GM12878 (cell line): Measurements from ENCODE around the gene NPM1. TPM values are rescaled to one million over a fixed set of nuclear protein-coding genes. Genes with fewer than 3 reads are reported as not detected.

ENCODE experiments used
- BACH1 ChIP-seq: fragments of 450-650 bp; IDR thresholded peaks from 2 replicates; pipeline ENCODE4 v1.6.1; 2017; ENCODE audit warnings: mild to moderate bottlenecking, borderline replicate concordance
- BRCA1 ChIP-seq: IDR thresholded peaks from 2 replicates; pipeline ENCODE4 v1.6.1; 2011; ENCODE audit warnings: low read depth, low read length, improper control_type of control experiment
- CBX5 ChIP-seq: sonication (generic); IDR thresholded peaks from 2 replicates; pipeline ENCODE4 v1.6.1; 2016; ENCODE audit warnings: low read depth, moderate library complexity, mild to moderate bottlenecking, inconsistent platforms
- ESRRA ChIP-seq: IDR thresholded peaks from 2 replicates; pipeline ENCODE4 v1.6.1; 2012; ENCODE audit warnings: mild to moderate bottlenecking, low read length, improper control_type of control experiment
- EZH2 ChIP-seq: IDR thresholded peaks from 2 replicates; pipeline ENCODE4 v1.6.1; 2012; ENCODE audit warnings: low read depth, mild to moderate bottlenecking, control low read depth, inconsistent platforms, low read length, borderline replicate concordance; ENCODE audit not compliant: control insufficient read depth
- FOXM1 ChIP-seq: IDR thresholded peaks from 2 replicates; pipeline ENCODE4 v1.6.1; 2012; ENCODE audit warnings: low read depth, mild to moderate bottlenecking, inconsistent platforms, low read length, moderate library complexity
- HDAC2 ChIP-seq: fragments of 200-600 bp; sonication (generic); IDR thresholded peaks from 2 replicates; pipeline ENCODE4 v1.6.1; 2017
- HDAC6 ChIP-seq: fragments of 200-600 bp; sonication (generic); IDR thresholded peaks from one replicate; pipeline ENCODE4 v1.8.0; 2017; ENCODE audit warnings: antibody characterized with exemption; ENCODE audit not compliant: unreplicated experiment
- JUNB ChIP-seq: IDR thresholded peaks from 2 replicates; pipeline ENCODE4 v1.6.1; 2016; ENCODE audit warnings: antibody characterized with exemption, mild to moderate bottlenecking
- JUND ChIP-seq: IDR thresholded peaks from 2 replicates; pipeline ENCODE4 v1.6.1; 2012; ENCODE audit warnings: low read depth, mild to moderate bottlenecking, low read length, improper control_type of control experiment, moderate library complexity
- MEF2A ChIP-seq: IDR thresholded peaks from 2 replicates; pipeline ENCODE4 v1.6.1; 2011; ENCODE audit warnings: low read depth, mild to moderate bottlenecking, low read length, moderate library complexity; ENCODE audit not compliant: insufficient read depth
- MTA2 ChIP-seq: fragments of 450-650 bp; IDR thresholded peaks from 2 replicates; pipeline ENCODE4 v1.6.1; 2016; ENCODE audit warnings: low read depth, mild to moderate bottlenecking, moderate library complexity
- NFIC ChIP-seq: IDR thresholded peaks from 2 replicates; pipeline ENCODE4 v1.6.1; 2012; ENCODE audit warnings: low read depth, mild to moderate bottlenecking, inconsistent platforms, low read length, moderate library complexity
- NR2C2 ChIP-seq: IDR thresholded peaks from 2 replicates; pipeline ENCODE4 v1.6.1; 2011; ENCODE audit warnings: borderline replicate concordance, low read depth; ENCODE audit not compliant: control insufficient read depth, insufficient read length
- POLR2AphosphoS2 ChIP-seq: IDR thresholded peaks from 2 replicates; pipeline ENCODE4 v1.6.1; 2011; ENCODE audit warnings: low read depth, mild to moderate bottlenecking, low read length, improper control_type of control experiment, moderate library complexity
- RUNX3 ChIP-seq: IDR thresholded peaks from 2 replicates; pipeline ENCODE4 v1.6.1; 2012; ENCODE audit warnings: low read length, inconsistent platforms
- SMARCA5 ChIP-seq: fragments of 450-650 bp; IDR thresholded peaks from 2 replicates; pipeline ENCODE4 v1.6.1; 2017; ENCODE audit warnings: mild to moderate bottlenecking
- SUPT20H ChIP-seq: IDR thresholded peaks from 2 replicates; pipeline ENCODE4 v1.6.1; 2011; ENCODE audit warnings: low read depth, mild to moderate bottlenecking, low read length, moderate library complexity, borderline replicate concordance; ENCODE audit not compliant: control insufficient read depth
- TAF1 ChIP-seq: IDR thresholded peaks from 2 replicates; pipeline ENCODE4 v1.6.1; 2011; ENCODE audit warnings: mild to moderate bottlenecking, low read depth, low read length, borderline replicate concordance
- ZSCAN29 ChIP-seq: fragments of 450-650 bp; IDR thresholded peaks from 2 replicates; pipeline ENCODE4 v1.6.1; 2017; ENCODE audit warnings: mild to moderate bottlenecking, moderate library complexity
- polyA plus RNA-seq, 11 experiments: library from polyadenylated mRNA; depleted of rRNA in 4 of 11; unstranded in 6 of 11; stranded (reverse) in 5 of 11; fragments of >200 nt; fragmentation: Nextera tagmentation in 4 of 11; fragmentation: Illumina TruSeq in 1 of 11; extraction: Ambion mirVana in 4 of 11; extraction: Trizol in 1 of 11; gene quantifications; 1 replicate in 1 of 11; 2 replicates in 10 of 11; pipeline versions ENCODE4 v1.2.1 to v1.2.3, GENCODE V29; 2011 to 2016; ENCODE audit warnings: inconsistent platforms in 2 of 11, missing spikeins in 2 of 11, low read depth in 1 of 11
- total RNA-seq, 4 experiments: library from RNA; depleted of rRNA in 3 of 4; stranded (reverse); fragments of >200 nt in 3 of 4; fragmentation: Illumina TruSeq in 1 of 4; extraction: Trizol in 1 of 4; gene quantifications; 2 replicates each; pipeline versions ENCODE4 v1.2.1 to v1.2.3, GENCODE V29; 2013 to 2021
- TF ChIP-seq, protein P1 (sequence below): IDR thresholded peaks from 2 replicates; pipeline ENCODE4 v1.6.1; 2012; ENCODE audit warnings: low read depth, low read length, improper control_type of control experiment
- TF ChIP-seq, protein P2 (sequence below): IDR thresholded peaks from 2 replicates; pipeline ENCODE4 v1.6.1; 2011; ENCODE audit warnings: low read depth, mild to moderate bottlenecking, low read length, moderate library complexity, borderline replicate concordance; ENCODE audit errors: extremely low read depth
- TF ChIP-seq, protein P3 (sequence below): fragments of 450-650 bp; IDR thresholded peaks from 2 replicates; pipeline ENCODE4 v1.6.1; 2017; ENCODE audit warnings: antibody characterized with exemption, mild to moderate bottlenecking, moderate library complexity

The NPM1 gene
- total and polyA plus RNA-seq, 10 of the 15 experiments (the other 5 are each of a cell fraction or from before 2014, with no cell fraction given): 1,843 to 5,466 (median 2,866) TPM

DNA sequence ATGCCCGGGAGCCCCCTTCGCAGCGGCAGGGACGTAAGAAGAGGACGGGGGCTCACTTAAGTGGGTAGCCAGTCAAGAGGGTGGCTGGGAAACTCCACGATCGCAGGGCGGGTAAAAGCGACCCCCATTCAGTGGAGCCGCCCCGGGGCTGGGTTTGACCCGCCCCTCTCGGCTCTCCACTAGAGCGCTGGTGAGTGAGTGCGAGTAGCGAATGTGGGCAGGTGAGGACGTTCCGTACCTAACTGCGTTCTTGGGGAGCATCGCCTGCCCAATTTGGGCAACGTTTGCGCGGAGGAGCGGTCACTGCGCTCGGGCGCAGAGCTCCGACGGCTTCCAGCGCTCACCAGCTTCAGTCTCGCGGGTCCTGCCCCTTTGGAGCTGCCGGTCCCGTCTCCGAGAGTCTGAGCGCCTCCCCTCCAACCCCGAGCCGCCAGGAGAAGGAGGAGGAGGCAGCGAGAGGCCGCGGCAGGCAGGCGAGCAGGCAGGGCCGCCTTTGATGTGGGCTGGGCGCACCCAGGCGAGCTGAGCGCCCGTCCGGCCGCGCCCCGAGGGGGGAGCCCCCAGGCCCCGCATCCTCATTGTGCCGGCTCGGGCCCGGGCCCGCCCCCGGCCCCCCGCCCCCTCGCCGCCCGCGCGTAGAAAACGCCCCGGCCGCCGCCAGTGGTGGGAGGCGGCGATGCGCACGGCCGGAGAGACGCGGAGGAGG lies 31.5 kb downstream of the NPM1 start, which contains the start of gene FGF18 (continued):
- no peak for TF ChIP-seq JUNB
- 0 out of 2 replicates have a peak, but pooled peaks have one; percentile 40 for TF ChIP-seq HDAC2
- TF ChIP-seq SUPT20H: no peak
- no peak for TF ChIP-seq NFIC
- no peak for TF ChIP-seq FOXM1
- no peak for TF ChIP-seq NR2C2
- no peak for TF ChIP-seq SMARCA5
- no peak for TF ChIP-seq BACH1
- TF ChIP-seq MEF2A: no peak
- peak; percentile 95 for TF ChIP-seq HDAC6
- TF ChIP-seq JUND: no peak
- TF ChIP-seq ESRRA: no peak
- TF ChIP-seq, protein P1, sequence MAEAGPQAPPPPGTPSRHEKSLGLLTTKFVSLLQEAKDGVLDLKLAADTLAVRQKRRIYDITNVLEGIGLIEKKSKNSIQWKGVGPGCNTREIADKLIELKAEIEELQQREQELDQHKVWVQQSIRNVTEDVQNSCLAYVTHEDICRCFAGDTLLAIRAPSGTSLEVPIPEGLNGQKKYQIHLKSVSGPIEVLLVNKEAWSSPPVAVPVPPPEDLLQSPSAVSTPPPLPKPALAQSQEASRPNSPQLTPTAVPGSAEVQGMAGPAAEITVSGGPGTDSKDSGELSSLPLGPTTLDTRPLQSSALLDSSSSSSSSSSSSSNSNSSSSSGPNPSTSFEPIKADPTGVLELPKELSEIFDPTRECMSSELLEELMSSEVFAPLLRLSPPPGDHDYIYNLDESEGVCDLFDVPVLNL: no peak
- TF ChIP-seq, protein P2, sequence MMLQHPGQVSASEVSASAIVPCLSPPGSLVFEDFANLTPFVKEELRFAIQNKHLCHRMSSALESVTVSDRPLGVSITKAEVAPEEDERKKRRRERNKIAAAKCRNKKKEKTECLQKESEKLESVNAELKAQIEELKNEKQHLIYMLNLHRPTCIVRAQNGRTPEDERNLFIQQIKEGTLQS: no peak
- TF ChIP-seq EZH2: no peak
- no peak for TF ChIP-seq TAF1
- no peak for TF ChIP-seq MTA2
- TF ChIP-seq RUNX3: peak; percentile 54
- no peak for TF ChIP-seq BRCA1
- no peak for TF ChIP-seq CBX5
- TF ChIP-seq, protein P3, sequence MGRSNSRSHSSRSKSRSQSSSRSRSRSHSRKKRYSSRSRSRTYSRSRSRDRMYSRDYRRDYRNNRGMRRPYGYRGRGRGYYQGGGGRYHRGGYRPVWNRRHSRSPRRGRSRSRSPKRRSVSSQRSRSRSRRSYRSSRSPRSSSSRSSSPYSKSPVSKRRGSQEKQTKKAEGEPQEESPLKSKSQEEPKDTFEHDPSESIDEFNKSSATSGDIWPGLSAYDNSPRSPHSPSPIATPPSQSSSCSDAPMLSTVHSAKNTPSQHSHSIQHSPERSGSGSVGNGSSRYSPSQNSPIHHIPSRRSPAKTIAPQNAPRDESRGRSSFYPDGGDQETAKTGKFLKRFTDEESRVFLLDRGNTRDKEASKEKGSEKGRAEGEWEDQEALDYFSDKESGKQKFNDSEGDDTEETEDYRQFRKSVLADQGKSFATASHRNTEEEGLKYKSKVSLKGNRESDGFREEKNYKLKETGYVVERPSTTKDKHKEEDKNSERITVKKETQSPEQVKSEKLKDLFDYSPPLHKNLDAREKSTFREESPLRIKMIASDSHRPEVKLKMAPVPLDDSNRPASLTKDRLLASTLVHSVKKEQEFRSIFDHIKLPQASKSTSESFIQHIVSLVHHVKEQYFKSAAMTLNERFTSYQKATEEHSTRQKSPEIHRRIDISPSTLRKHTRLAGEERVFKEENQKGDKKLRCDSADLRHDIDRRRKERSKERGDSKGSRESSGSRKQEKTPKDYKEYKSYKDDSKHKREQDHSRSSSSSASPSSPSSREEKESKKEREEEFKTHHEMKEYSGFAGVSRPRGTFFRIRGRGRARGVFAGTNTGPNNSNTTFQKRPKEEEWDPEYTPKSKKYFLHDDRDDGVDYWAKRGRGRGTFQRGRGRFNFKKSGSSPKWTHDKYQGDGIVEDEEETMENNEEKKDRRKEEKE: no peak
- no peak for TF ChIP-seq POLR2AphosphoS2
- no peak for TF ChIP-seq ZSCAN29
